Measurements from ENCODE around the gene MAPK10.
A peak's percentile ranks its signal among the peaks of the same experiment; 100 is the strongest.

The MAPK10 gene

DNA sequence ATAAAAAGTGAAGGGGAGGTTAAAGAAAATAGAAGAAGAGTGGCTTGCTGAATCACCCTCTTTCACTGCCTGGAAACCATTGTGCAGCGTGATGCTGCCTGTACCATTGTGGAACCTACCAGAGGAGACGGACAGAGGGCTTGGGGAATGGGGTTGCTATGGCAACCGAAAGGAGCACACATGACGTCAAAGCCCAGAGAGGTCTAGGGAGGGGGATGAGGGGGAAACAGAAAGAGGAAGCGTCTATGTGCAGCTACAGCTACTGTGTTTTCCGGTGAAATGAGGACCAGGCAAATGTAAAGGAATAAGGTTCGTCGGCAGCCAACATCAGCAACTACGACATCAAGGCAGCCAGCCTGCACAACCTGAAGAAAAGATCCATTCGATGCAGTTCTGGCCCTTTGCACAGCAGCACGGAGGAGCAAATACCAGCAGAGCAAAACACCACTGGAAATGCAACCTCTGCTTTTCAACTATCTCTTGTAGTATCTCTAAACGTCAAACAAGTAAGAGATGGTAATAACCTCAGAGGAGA, at the start of gene MAPK10:
Gene MAPK10 (minus strand): TSS at position 110 of the 535 bp plus-strand sequence.
- Mint-ChIP-seq H3K27ac (peak within 1 kb of the TSS; percentile 69), H3K4me1 (ENCODE audit: low read depth) (peaks cover 12% of the 10 kb centered on the region), H3K36me3 (ENCODE audit: low read depth) (no peaks in the 10 kb centered on the region), H3K27me3 (peaks cover 9% of the 10 kb centered on the region), H3K4me3 (peak within 1 kb of the TSS; percentile 80), H3K9me3 (no peaks in the 10 kb centered on the region)

DNA sequence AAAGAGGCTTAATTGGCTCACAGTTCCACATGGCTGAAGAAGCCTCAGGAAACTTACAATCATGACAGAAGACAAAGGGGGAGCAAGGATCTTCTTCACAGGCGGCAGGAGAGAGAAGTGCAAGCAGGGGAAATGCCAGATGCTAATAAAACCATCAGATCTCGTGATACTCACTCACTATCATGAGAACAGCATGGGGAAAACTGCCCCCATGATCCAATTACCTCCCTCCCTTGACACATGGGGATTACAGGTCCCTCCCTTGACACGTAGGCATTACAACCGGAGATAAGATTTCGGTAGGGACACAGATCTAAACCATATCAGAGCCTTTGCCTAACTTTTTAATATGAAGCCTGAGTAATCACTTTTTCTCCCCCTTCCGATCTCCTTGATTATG, 43.7 kb upstream of the MAPK10 start:
- Mint-ChIP-seq H3K36me3 (ENCODE audit: low read depth) (no peaks in the 10 kb centered on the region), H3K4me3 (no peak overlapping the region), H3K27ac (no peak overlapping the region), H3K9me3 (peaks cover 6% of the 10 kb centered on the region), H3K4me1 (ENCODE audit: low read depth) (no peaks in the 10 kb centered on the region), H3K27me3 (no peaks in the 10 kb centered on the region)

DNA sequence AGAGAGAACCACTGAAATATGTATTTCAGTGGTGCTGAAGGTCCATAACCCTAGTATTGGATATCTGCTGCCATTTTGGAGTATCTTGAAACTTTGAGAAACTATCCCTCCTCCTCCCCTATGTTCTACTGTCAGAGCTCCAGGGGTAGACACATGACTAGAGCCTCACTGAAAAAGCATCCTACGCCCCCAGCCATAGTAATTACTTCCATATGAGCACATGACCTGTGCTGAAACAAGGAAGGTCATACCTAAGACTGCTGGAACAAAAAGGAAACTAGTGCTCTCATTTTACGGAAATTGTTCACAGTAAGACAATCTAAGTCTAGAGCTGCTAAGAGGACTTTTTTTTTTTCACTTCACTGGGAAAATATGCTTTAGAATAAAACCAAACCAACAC, 42.0 kb upstream of the MAPK10 start:
- no peaks in the 10 kb centered on the region for H3K4me1 Mint-ChIP-seq (ENCODE audit: low read depth)
- no peaks in the 10 kb centered on the region for H3K36me3 Mint-ChIP-seq (ENCODE audit: low read depth)
- H3K9me3 Mint-ChIP-seq = peaks cover 6% of the 10 kb centered on the region
- H3K27me3 Mint-ChIP-seq = no peaks in the 10 kb centered on the region
- no peak overlapping the region for H3K4me3 Mint-ChIP-seq
- H3K27ac Mint-ChIP-seq = no peak overlapping the region

DNA sequence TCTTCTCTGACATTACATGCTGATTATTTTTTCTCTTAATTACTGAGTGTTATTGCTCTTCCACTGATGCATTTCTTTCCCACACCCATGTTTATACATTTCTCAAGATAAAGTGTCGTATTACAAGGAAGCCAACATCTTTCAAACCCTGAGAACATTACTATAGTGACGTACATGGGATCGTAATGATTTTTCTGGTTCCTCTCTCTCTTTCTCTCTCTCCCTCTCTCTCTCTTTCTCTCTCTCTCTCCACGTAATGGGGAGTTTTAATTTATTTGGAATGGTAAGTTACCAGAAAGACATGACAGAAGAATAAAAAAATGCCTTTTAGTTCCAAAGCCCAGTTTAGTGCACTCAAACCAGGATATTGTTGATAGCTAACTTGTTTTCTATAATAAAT, 40.4 kb upstream of the MAPK10 start:
- no peaks in the 10 kb centered on the region for H3K36me3 Mint-ChIP-seq (ENCODE audit: low read depth)
- H3K27me3 Mint-ChIP-seq = no peaks in the 10 kb centered on the region
- no peak overlapping the region for H3K4me3 Mint-ChIP-seq
- no peak overlapping the region for H3K27ac Mint-ChIP-seq
- no peaks in the 10 kb centered on the region for H3K4me1 Mint-ChIP-seq (ENCODE audit: low read depth)
- peaks cover 6% of the 10 kb centered on the region for H3K9me3 Mint-ChIP-seq

DNA sequence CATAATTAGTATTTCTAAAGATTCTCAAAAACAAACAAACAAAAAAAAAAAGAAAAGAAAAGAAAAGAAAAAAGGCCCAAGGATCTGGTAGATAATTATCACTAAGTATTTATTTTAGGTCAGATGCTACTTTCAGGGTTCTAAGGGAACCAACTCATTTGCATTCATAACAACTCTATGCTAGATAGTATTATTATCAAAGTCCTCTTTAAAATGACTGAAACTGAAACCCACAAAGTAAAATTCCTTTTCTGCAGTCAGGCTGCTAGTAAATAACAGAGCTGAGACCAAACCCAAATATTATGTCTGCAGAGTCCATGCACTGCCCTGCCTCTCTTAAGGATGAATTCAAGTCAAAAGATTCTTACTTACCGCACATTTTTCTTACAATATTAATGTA, 38.3 kb upstream of the MAPK10 start:
- H3K9me3 Mint-ChIP-seq = peaks cover 6% of the 10 kb centered on the region
- no peak overlapping the region for H3K4me3 Mint-ChIP-seq
- no peaks in the 10 kb centered on the region for H3K4me1 Mint-ChIP-seq (ENCODE audit: low read depth)
- H3K27me3 Mint-ChIP-seq = no peaks in the 10 kb centered on the region
- no peaks in the 10 kb centered on the region for H3K36me3 Mint-ChIP-seq (ENCODE audit: low read depth)
- no peak overlapping the region for H3K27ac Mint-ChIP-seq

DNA sequence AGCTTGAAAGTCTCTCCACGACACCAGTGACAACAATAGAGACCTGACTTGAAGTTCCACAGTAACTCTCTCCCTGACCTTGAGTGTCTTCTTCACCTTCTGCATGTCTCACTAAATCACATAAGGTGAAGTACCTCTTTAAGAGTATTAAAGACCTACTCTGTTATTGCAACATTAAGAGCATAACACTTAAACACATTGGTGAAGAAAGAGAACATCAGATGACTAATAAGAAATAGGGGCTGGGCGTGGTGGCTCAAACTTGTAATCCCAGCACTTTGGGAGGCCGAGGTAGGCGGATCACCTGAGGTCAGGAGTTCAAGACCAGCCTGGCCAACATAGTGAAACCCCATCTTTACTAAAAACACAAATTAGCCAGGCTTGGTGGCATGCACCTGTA, 33.9 kb upstream of the MAPK10 start:
- no peak overlapping the region for H3K27ac Mint-ChIP-seq

DNA sequence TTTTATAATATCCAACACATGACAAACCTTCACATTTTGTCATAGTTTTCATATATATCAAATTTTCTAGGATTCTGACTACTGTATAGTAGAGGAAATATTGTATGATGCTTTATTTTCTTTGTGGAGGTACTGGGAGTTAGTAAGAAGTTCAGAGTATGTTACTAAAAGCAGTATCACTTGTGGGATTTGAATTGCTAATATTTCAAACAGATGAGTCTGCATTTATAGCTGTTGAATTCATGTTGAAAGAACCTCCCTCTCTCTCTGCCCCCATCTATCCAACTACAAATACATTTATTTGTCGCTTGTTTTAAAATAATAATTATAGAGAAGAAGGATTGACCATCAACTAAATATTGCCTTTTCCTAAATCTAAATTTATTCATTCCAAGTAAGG, 29.8 kb upstream of the MAPK10 start:
- Mint-ChIP-seq H3K27me3 (peaks cover 7% of the 10 kb centered on the region), H3K9me3 (peaks cover 4% of the 10 kb centered on the region), H3K4me3 (no peak overlapping the region), H3K36me3 (ENCODE audit: low read depth) (no peaks in the 10 kb centered on the region), H3K27ac (no peak overlapping the region), H3K4me1 (ENCODE audit: low read depth) (no peaks in the 10 kb centered on the region)

More for the DNA sequence above, 33.9 kb upstream of the MAPK10 start:
- Mint-ChIP-seq H3K4me3 (no peak overlapping the region), H3K36me3 (ENCODE audit: low read depth) (no peaks in the 10 kb centered on the region), H3K9me3 (no peaks in the 10 kb centered on the region), H3K4me1 (ENCODE audit: low read depth) (no peaks in the 10 kb centered on the region), H3K27me3 (no peaks in the 10 kb centered on the region)

DNA sequence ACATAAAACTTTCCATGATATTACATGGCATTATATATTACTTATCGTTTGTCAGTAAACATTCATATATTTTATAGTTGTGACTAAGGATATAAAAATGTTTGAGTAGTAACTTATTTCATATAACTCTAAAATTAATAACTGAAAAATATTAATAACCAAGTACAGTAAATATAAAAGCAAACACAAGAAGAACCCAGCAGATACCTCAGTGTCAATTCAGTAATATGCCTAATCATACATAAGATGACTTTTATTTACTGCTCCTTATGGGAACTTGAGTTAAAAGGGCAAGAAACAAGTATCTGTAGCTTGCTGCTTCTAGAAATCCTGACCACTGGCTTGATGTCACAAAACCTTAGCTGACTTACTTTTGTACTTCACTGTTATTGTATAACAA, 28.4 kb upstream of the MAPK10 start:
- H3K4me3 Mint-ChIP-seq = no peak overlapping the region
- H3K27me3 Mint-ChIP-seq = peaks cover 7% of the 10 kb centered on the region
- no peak overlapping the region for H3K27ac Mint-ChIP-seq
- H3K4me1 Mint-ChIP-seq (ENCODE audit: low read depth) = no peaks in the 10 kb centered on the region
- no peaks in the 10 kb centered on the region for H3K36me3 Mint-ChIP-seq (ENCODE audit: low read depth)
- peaks cover 4% of the 10 kb centered on the region for H3K9me3 Mint-ChIP-seq

DNA sequence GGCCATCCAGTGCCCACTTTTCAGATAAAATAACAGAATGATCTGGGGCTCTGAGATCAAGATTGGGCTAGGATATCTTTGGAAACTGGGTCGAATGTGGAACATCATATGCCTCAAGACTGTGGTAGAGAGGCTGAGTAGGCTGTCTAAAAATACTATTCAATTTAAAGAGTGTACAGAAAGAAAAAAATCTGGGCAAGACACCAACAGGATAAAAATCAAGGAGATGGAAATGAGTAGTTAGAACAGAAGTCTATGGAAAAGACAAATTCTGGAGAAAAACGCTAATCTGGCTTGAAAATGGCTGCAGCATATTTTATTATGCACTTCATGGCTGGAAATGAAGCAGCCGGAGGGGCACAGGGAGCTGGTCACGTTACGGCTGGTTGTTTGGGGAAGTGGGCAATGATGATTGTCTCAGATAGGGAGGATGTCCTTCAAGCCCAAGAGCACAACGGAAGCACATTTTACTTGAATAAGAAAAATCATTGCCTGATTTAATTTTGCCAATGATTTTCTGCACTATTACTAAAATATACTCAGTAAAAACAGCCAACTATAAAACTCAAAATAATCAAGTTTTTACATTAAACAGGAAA, 27.1 kb upstream of the MAPK10 start:
- Mint-ChIP-seq H3K4me1 (ENCODE audit: low read depth) (no peaks in the 10 kb centered on the region), H3K9me3 (peaks cover 4% of the 10 kb centered on the region), H3K36me3 (ENCODE audit: low read depth) (no peaks in the 10 kb centered on the region), H3K27ac (no peak overlapping the region), H3K27me3 (peaks cover 7% of the 10 kb centered on the region), H3K4me3 (no peak overlapping the region)

DNA sequence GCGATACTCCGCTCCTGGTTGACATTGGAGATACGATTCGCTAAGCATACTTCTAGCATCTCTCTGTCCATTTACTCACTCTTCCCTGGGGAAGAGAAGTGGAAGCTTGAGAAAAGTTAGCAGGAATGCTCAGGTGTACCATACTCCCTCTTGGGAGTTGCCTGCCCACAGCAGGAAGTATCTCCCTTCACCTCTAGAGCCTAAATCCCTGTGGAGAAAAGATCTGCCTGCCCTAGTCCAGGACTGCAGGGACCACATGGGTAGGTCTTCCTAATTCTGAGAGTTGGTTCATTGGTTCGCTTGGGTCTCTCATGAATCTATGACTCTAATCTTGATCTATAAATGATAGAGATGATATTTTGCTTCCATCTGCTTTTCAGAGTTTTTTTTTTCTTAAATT, 26.3 kb upstream of the MAPK10 start:
- H3K27ac Mint-ChIP-seq = no peak overlapping the region
- H3K4me3 Mint-ChIP-seq = no peak overlapping the region
- H3K4me1 Mint-ChIP-seq (ENCODE audit: low read depth) = no peaks in the 10 kb centered on the region
- peaks cover 7% of the 10 kb centered on the region for H3K27me3 Mint-ChIP-seq
- H3K36me3 Mint-ChIP-seq (ENCODE audit: low read depth) = no peaks in the 10 kb centered on the region
- peaks cover 4% of the 10 kb centered on the region for H3K9me3 Mint-ChIP-seq

DNA sequence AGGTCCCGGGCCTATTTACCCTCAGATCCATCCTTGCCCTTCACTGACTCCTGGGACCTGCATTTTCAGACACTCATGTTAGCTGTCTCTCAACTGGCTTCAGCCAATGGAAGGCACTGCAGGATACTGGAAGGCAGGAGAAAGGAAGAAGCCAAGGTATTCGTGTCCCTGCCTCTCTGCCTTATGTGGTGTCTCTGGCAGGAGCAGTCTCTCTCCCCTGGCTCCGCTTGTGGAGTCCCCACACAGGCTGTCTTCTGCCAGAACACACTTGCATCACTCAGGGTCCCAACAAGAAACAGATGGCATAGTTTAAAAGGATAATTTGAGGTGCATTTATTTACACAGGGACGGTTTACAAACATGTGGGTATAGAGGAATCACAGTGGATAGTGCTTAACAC, 21.6 kb upstream of the MAPK10 start:
- no peak overlapping the region for H3K4me3 Mint-ChIP-seq
- H3K9me3 Mint-ChIP-seq = peaks cover 4% of the 10 kb centered on the region
- no peaks in the 10 kb centered on the region for H3K4me1 Mint-ChIP-seq (ENCODE audit: low read depth)
- no peak overlapping the region for H3K27ac Mint-ChIP-seq
- H3K27me3 Mint-ChIP-seq = peaks cover 4% of the 10 kb centered on the region
- no peaks in the 10 kb centered on the region for H3K36me3 Mint-ChIP-seq (ENCODE audit: low read depth)

DNA sequence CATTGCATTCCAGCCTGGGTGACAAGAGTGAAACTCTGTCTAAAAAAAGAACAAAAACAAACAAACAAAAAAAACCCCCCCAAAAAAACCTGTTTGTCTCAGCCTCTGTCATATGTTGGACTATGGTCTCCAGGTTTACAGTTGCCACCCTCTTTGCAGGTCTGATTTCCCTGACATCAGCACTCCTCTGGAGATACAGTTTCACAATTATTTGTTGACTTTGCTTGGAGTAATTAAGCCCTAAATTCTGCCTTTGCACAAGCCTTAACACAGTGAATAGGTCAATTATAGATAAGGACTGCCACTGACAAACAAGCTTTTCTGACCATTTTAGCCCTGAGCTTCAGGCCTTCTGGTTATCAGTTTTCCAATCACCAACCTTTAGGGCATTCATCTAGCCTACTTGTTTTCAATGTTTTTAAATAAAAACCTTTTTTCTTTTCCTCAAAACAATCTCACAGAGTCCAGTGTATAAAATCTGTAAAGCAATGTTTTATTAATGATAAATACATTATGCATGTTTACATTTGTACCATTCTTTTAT, 20.4 kb upstream of the MAPK10 start:
- H3K27me3 Mint-ChIP-seq = no peaks in the 10 kb centered on the region
- H3K4me3 Mint-ChIP-seq = no peak overlapping the region
- no peaks in the 10 kb centered on the region for H3K36me3 Mint-ChIP-seq (ENCODE audit: low read depth)
- H3K9me3 Mint-ChIP-seq = no peaks in the 10 kb centered on the region
- no peak overlapping the region for H3K27ac Mint-ChIP-seq
- H3K4me1 Mint-ChIP-seq (ENCODE audit: low read depth) = no peaks in the 10 kb centered on the region

DNA sequence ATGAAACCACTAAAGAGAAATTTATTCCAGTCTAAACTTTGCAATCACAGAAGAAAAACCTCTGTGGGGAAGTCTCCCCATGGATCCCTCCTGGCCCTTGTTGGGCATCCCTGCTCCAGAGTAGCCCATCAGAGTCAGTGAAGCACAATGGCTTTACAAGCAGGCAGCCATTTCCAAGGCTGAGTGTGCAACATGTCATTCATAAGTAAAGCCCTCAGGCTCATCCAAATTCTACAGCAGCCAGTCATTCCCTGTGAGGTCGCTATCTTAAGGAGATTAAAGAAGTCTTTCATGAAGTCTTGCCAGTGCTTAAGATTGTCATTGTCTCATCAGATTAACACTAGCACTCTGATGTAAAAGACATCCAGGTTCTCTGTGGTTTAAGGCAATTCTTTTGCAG, 17.0 kb upstream of the MAPK10 start:
- H3K4me3 Mint-ChIP-seq = no peak overlapping the region
- H3K27ac Mint-ChIP-seq = no peak overlapping the region
- peaks cover 3% of the 10 kb centered on the region for H3K9me3 Mint-ChIP-seq
- no peaks in the 10 kb centered on the region for H3K4me1 Mint-ChIP-seq (ENCODE audit: low read depth)
- no peaks in the 10 kb centered on the region for H3K27me3 Mint-ChIP-seq
- no peaks in the 10 kb centered on the region for H3K36me3 Mint-ChIP-seq (ENCODE audit: low read depth)

DNA sequence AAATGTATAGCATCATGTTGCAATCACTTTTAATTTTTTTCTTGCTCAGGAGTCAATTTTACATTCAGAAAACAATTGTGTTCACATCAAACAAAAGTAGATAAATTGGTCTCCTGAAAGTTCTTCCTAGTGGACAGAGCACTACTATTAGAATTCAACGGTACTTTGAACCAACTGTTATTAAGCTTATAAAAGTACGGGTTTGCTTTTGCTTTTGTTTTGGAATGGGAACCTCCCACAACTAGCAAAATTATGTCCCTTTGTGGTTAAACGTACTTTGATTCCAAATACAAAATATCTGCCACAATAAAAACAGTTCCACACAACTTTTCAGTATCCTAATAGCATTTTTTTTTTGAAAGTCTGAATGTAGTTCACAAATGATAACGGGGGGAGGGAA, 8.6 kb upstream of the MAPK10 start:
- Mint-ChIP-seq H3K36me3 (ENCODE audit: low read depth) (no peaks in the 10 kb centered on the region), H3K4me1 (ENCODE audit: low read depth) (no peaks in the 10 kb centered on the region), H3K27ac (no peak overlapping the region), H3K4me3 (no peak overlapping the region), H3K27me3 (no peaks in the 10 kb centered on the region), H3K9me3 (peaks cover 3% of the 10 kb centered on the region)

DNA sequence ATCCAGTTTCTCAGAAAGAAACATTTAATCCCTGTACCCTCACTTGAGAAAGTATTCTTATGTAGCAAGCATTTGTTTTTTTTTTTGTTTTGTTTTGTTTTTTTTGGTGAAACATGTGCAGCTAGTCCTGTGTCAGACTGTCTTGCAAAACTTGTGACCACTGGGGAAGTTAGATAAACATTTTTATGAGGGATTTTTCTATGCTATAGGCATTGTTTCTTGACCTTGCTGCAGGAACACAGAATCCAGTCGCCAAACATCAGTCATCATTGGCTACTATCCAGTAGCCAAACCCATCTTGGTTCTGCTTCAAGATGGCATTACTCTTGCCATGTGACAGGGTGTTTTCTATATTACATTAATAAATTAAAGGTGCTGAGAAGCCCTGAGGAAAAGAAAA, 7.7 kb upstream of the MAPK10 start:
- no peak overlapping the region for H3K27ac Mint-ChIP-seq
- no peaks in the 10 kb centered on the region for H3K4me1 Mint-ChIP-seq (ENCODE audit: low read depth)
- H3K4me3 Mint-ChIP-seq = no peak overlapping the region
- H3K36me3 Mint-ChIP-seq (ENCODE audit: low read depth) = no peaks in the 10 kb centered on the region
- no peaks in the 10 kb centered on the region for H3K27me3 Mint-ChIP-seq
- peaks cover 2% of the 10 kb centered on the region for H3K9me3 Mint-ChIP-seq

DNA sequence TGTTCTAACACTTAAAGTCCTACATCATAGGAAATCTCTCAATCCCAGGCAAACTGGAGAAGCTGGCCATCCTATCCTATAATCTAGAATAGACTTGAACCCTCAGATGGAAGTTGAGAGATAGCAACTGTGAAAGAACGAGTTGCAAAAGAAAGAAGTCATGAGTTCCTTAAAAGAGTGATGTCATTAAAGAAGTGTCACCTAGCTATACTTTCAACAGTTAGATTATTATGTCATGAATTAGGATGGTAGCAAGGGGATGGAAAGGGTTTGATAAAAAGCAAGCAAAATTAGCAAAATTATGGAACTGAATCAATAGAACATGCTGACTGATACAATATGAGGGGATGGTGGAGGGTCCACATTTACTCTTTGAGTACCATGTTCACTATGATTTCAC, 7.1 kb upstream of the MAPK10 start:
- Mint-ChIP-seq H3K4me1 (ENCODE audit: low read depth) (no peaks in the 10 kb centered on the region), H3K27me3 (no peaks in the 10 kb centered on the region), H3K27ac (no peak overlapping the region), H3K9me3 (no peaks in the 10 kb centered on the region), H3K4me3 (no peak overlapping the region), H3K36me3 (ENCODE audit: low read depth) (no peaks in the 10 kb centered on the region)
